UCSD-AML1 (cell line): Measurements from ENCODE around the gene OR8J1.
"Not testable (repeated sequence)": the region's sequence is repeated elsewhere in the genome, so short reads cannot be mapped to it uniquely, and the experiment has no call there.

Source experiments
- DNase-seq: peaks from one replicate; lab custom pipeline; 2025; ENCODE audit not compliant: unreplicated experiment; lab: John Stamatoyannopoulos, UW

Gene OR8J1

GRCh38 chr11:56353991-56354390 is at the start of gene OR8J1:
Gene OR8J1 (plus strand): TSS chr11:56354291. CDS start chr11:56360247, 5,956 bp downstream.
- no peak for DNase-seq

- no peak for DNase-seq
Measured at GRCh38 chr11:56307836-56308235, 46.3 kb upstream of the OR8J1 start.

GRCh38 chr11:56314844-56315243 is 39.2 kb upstream of the OR8J1 start, which contains the start of gene OR8K3:
Gene OR8K3 (plus strand): TSS chr11:56315144. CDS start chr11:56318307, 3,163 bp downstream.
- DNase-seq: no peak

GRCh38 chr11:56331861-56332491 is 22.1 kb upstream of the OR8J1 start:
- no peak for DNase-seq

- DNase-seq: no peak
Measured at GRCh38 chr11:56333156-56333555, 20.9 kb upstream of the OR8J1 start.

- no peak for DNase-seq
Measured at GRCh38 chr11:56340289-56340688, 13.8 kb upstream of the OR8J1 start.

- DNase-seq: no peak
Measured at GRCh38 chr11:56345739-56346138, 8.4 kb upstream of the OR8J1 start, which contains the start of gene OR8K1. Gene OR8K1 (plus strand): TSS chr11:56346039. CDS start chr11:56346039, 0 bp downstream.

GRCh38 chr11:56375324-56375723 is 21.2 kb downstream of the OR8J1 start, which contains the start of gene OR8U1:
Gene OR8U1 (plus strand): TSS chr11:56375624. CDS start chr11:56375624, 0 bp downstream.
- DNase-seq: no peak

GRCh38 chr11:56380120-56380519 is 26.0 kb downstream of the OR8J1 start:
- DNase-seq: no peak

- no peak for DNase-seq
Measured at GRCh38 chr11:56394381-56394780, 40.3 kb downstream of the OR8J1 start.

- no peak for DNase-seq
Measured at GRCh38 chr11:56396047-56396446, 42.0 kb downstream of the OR8J1 start.

GRCh38 chr11:56401858-56402461 is 47.9 kb downstream of the OR8J1 start:
- not testable (repeated sequence) for DNase-seq

GRCh38 chr11:56404393-56404792 is 50.3 kb downstream of the OR8J1 start:
- DNase-seq: no peak

GRCh38 chr11:56410801-56411200 is 56.7 kb downstream of the OR8J1 start:
- DNase-seq: no peak
